ENCODE data around the gene TCP10L. TPM values are rescaled to one million over a fixed set of nuclear protein-coding genes. Genes with fewer than 3 reads are reported as not detected.
"Not testable (repeated sequence)": the region's sequence is repeated elsewhere in the genome, so short reads cannot be mapped to it uniquely, and the experiment has no call there.

Gene TCP10L
- total and polyA plus RNA-seq, 2 of the 4 experiments (the other 2 are of a cell fraction) = 0.09 TPM; not detected in 1

GRCh38 chr21:32610940-32611339 is 25.6 kb upstream of the TCP10L start:
- H3K56ac ChIP-seq (ENCODE audit: extremely low read depth, insufficient read depth, low read length); dilution Hi-C loops (cut with HindIII; ENCODE audit: low sequenced_read_pairs, unreplicated experiment); H2AFZ ChIP-seq (replicated peaks; ENCODE audit: low read length, poor library complexity); DNase-seq; H3K27ac ChIP-seq (ENCODE audit: insufficient read depth, low read length); H4K20me1 ChIP-seq (ENCODE audit: insufficient read depth, low read length); H4K8ac ChIP-seq (ENCODE audit: low read depth in 2 of 2, low read length in 2 of 2); H3K23ac ChIP-seq (ENCODE audit: low read depth, low read length); H2BK15ac ChIP-seq (ENCODE audit: low read depth, low read length); H3K9ac ChIP-seq (ENCODE audit: low read depth, low read length); H2AK9ac ChIP-seq (replicated peaks; ENCODE audit: low read depth, low read length, poor library complexity); H2BK5ac ChIP-seq (ENCODE audit: low read depth, low read length, poor library complexity, severe bottlenecking); H2AK5ac ChIP-seq (ENCODE audit: low read depth, low read length); H3K4me3 ChIP-seq (ENCODE audit: insufficient read depth, low read depth, low read length); H3K36me3 ChIP-seq (ENCODE audit: control insufficient read depth, insufficient read depth, low read length); H2BK120ac ChIP-seq (ENCODE audit: low read depth, low read length); H4K91ac ChIP-seq (ENCODE audit: insufficient read depth, low read depth, low read length); H3K27me3 ChIP-seq (ENCODE audit: control insufficient read depth, insufficient read depth, low read length); H3K18ac ChIP-seq (ENCODE audit: low read depth, low read length); BruUV-seq (replicated peaks); H4K5ac ChIP-seq (ENCODE audit: low read depth, low read length); H2BK20ac ChIP-seq (ENCODE audit: low read depth, low read length); H3K9me1 ChIP-seq (ENCODE audit: insufficient read depth, low read length); H3K4me2 ChIP-seq (ENCODE audit: low read depth, low read length); H3K4me1 ChIP-seq (ENCODE audit: control insufficient read depth, insufficient read depth, low read length); in situ Hi-C loops (cut with MboI; ENCODE audit: low sequenced_read_pairs); POLR2A ChIA-PET (ENCODE audit: unreplicated experiment); H3K14ac ChIP-seq (replicated peaks; ENCODE audit: low read depth, low read length); intact Hi-C loops (cut with micrococcal nuclease); ATAC-seq (ENCODE audit: low read depth); H3K9me3 ChIP-seq (ENCODE audit: control insufficient read depth, insufficient read depth, low read length); H3K4ac ChIP-seq (ENCODE audit: low read depth, low read length): not testable (repeated sequence)
- WGBS, 2 experiments (ENCODE audit: extremely low coverage in 2 of 2, insufficient read length in 1 of 2) = 79% methylated on average over 6 of the region's 17 CpGs; no CpG with 5 or more reads in 1 of the 2 experiments
- CTCF ChIA-PET = interaction anchor here (4.3 kb wide), 1 partner anchor 10 kb away, joined by 26 read pairs; no protein-coding TSS in a partner anchor
- peaks cover 16 to 18% of the 10 kb centered on the region in 2 experiments for H3K79me1 ChIP-seq (ENCODE audit: low read depth in 1 of 2, low read length in 2 of 2)

Data from IMR-90 (cell line).